Stimulated activated CD4-positive, alpha-beta T cell treated with anti-CD3 and anti-CD28 coated beads, Interleukin-2, amount 100 ng/mL, for 24 hours (primary cell): ENCODE results near the gene FILIP1L.

ENCODE experiments used
- DNase-seq, 2 donors: peaks; one replicate each; pipeline ENCODE4 v3.0.0-alpha.2; 2020

Gene FILIP1L

GRCh38 chr3:99918715-99919114 is 195.6 kb downstream of the FILIP1L start:
- DNase-seq, result no peak

GRCh38 chr3:99915906-99916432 is 198.3 kb downstream of the FILIP1L start:
- DNase-seq, result no peak

- no peak for DNase-seq
Measured at GRCh38 chr3:99911433-99911832, 202.9 kb downstream of the FILIP1L start.

- DNase-seq, result no peak
Measured at GRCh38 chr3:99910752-99911290, 203.5 kb downstream of the FILIP1L start.

- no peak for DNase-seq
Measured at GRCh38 chr3:99909714-99910495, 204.4 kb downstream of the FILIP1L start.

- no peak for DNase-seq
Measured at GRCh38 chr3:99907959-99908544, 206.2 kb downstream of the FILIP1L start.

GRCh38 chr3:99903869-99904268 is 210.4 kb downstream of the FILIP1L start:
- DNase-seq, result no peak

- no peak for DNase-seq
Measured at GRCh38 chr3:99902091-99902490, 212.2 kb downstream of the FILIP1L start.

GRCh38 chr3:99901200-99901926 is 212.9 kb downstream of the FILIP1L start:
- no peak for DNase-seq

GRCh38 chr3:99900248-99900647 is 214.1 kb downstream of the FILIP1L start:
- DNase-seq, result no peak

GRCh38 chr3:99899603-99900002 is 214.7 kb downstream of the FILIP1L start:
- DNase-seq, result no peak

- DNase-seq, result no peak
Measured at GRCh38 chr3:99896482-99896881, 217.8 kb downstream of the FILIP1L start.

GRCh38 chr3:99895703-99896441 is 218.4 kb downstream of the FILIP1L start:
- no peak for DNase-seq

- DNase-seq, result no peak
Measured at GRCh38 chr3:99895131-99895696, 219.1 kb downstream of the FILIP1L start.

GRCh38 chr3:99892332-99892731 is 222.0 kb downstream of the FILIP1L start:
- no peak for DNase-seq

GRCh38 chr3:99891610-99892285 is 222.6 kb downstream of the FILIP1L start:
- DNase-seq, result no peak

GRCh38 chr3:99885851-99886250 is 228.4 kb downstream of the FILIP1L start:
- DNase-seq, result no peak

GRCh38 chr3:99885085-99885484 is 229.2 kb downstream of the FILIP1L start:
- DNase-seq, result no peak

- no peak for DNase-seq
Measured at GRCh38 chr3:99884484-99884883, 229.8 kb downstream of the FILIP1L start.

- DNase-seq, result no peak
Measured at GRCh38 chr3:99883693-99884092, 230.6 kb downstream of the FILIP1L start.

- no peak for DNase-seq
Measured at GRCh38 chr3:99883138-99883461, 231.2 kb downstream of the FILIP1L start.
